Activated T-cell treated with anti-CD3 and anti-CD28 coated beads for 4 hours (primary cell): ENCODE measurements around the gene ACOT6.
"Not testable (repeated sequence)": the region's sequence is repeated elsewhere in the genome, so short reads cannot be mapped to it uniquely, and the experiment has no call there.

ENCODE experiments used
- DNase-seq: peaks from one replicate; pipeline ENCODE4 v3.0.0-alpha.2; 2020

The ACOT6 gene

DNA sequence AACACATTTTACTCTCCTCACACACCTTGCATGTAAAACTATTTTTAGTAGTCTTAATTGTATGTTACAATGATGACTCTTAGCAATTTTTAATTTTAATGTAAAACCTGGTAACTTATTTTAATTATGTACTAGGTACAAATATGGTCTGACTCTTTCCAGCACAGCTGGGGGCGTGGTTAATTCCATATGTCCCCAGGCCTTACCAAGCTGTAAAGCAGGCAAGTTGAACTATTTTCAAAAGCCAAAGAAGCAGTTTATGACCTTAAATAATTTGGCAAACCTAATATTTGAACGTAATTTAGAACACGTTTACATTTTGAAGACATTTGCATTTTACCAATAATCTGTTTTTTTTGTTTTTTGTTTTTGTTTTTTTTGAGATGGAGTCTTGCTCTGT lies 9.3 kb upstream of the ACOT6 start:
- DNase-seq = no peak

DNA sequence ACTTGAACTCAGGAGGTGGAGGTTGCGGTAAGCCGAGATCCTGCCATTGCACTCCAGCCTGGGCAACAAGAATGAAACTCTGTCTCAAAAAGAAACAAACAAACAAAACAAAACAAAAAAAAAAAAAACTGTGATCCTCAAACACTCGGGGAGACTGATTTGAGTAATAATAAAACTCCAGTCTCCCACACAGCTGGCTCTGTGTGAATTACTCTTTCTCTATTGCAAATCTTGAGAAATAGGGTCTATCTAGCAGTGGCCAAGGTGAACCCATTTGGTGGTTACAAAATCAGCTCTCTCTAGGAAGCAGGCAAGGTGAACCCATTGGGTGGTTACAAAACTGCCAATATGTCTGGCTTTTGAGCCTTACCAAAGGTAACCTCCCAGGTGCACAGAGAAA lies 6.0 kb upstream of the ACOT6 start:
- DNase-seq = no peak

DNA sequence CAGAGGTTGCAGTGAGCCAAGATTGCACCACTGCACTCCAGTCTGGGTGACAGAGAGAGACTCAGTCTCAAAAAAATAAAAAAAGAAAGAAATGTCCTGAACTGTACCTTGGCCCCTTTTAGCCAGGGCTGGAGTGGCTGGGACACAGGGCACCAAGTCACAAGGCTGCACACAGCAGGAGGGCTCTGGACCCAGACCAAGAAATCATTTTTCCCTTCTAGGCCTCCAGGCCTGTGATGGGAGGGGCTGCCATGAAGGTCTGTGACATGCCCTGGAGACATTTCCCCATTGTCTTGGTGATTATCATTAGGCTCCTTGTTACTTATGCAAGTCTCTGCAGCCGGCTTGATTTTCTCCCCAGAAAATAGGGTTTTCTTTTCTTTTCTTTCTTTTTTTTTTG lies 5.1 kb upstream of the ACOT6 start:
- DNase-seq = no peak

GRCh38 chr14:73610687-73611086 lies 1.6 kb upstream of the ACOT6 start:
- no peak for DNase-seq

DNA sequence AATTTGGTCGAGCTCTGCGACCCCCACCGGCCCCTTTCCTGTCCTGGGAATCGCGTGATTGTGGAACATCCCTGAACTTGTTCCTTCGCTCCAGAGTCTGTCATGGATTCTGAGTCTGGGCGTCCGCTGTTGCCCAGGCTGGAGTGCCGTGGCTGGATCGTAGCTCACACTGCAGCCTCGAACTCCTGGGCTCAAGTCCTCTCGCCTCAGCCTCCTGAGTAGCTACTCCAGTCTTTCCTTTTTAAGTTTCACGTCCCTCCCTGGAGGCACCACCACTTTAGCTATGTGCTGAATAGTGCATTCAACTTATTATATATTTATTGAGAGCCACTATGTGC lies 698 bp downstream of the ACOT6 start:
- no peak for DNase-seq

- no peak for DNase-seq
These were observed 1.2 kb downstream of the ACOT6 start for GRCh38 chr14:73613419-73613963.

- DNase-seq = no peak
These were observed 4.5 kb downstream of the ACOT6 start for GRCh38 chr14:73616831-73617230.

DNA sequence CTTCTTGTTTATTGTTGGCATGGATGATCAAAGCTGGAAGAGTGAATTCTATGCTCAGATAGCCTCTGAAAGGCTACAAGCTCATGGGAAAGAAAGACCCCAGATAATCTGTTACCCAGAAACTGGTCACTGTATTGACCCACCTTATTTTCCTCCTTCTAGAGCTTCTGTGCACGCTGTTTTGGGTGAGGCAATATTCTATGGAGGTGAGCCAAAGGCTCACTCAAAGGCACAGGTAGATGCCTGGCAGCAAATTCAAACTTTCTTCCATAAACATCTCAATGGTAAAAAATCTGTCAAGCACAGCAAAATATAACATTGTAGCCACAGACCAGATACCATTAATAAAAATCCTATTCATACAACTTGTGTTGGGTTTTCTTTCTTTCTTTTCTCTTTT lies 7.2 kb downstream of the ACOT6 start:
- DNase-seq = no peak

GRCh38 chr14:73620268-73620667 lies 8.0 kb downstream of the ACOT6 start:
- no peak for DNase-seq

DNA sequence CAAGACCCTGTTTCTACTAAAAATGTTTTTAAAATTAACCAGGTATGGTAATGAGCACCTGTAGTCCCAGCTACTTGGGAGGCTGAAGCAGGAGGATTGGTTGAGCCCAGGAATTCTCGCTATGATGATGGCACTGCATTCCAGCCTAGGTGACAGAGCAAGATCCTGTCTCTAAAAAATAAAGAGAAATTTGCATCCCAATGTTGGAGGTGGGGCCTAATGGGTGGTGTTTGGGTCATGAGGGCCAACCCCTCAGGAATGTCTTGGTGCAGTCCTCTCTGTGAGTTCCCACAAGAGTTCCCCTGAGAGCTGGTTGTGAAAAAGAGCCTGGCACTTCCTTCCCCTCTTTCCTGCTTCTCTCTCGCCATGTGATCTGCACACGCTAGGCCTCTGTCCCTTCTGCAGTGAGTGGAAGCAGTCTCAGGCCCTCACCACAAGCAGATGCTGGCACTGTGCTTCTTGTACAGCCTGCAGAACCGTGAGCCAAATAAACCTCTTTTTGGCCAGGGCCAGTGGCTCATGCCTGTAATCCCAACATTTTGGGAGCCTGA lies 11.3 kb downstream of the ACOT6 start:
- DNase-seq = no peak

- no peak for DNase-seq
These were observed 13.4 kb downstream of the ACOT6 start for GRCh38 chr14:73625706-73626105.

DNA sequence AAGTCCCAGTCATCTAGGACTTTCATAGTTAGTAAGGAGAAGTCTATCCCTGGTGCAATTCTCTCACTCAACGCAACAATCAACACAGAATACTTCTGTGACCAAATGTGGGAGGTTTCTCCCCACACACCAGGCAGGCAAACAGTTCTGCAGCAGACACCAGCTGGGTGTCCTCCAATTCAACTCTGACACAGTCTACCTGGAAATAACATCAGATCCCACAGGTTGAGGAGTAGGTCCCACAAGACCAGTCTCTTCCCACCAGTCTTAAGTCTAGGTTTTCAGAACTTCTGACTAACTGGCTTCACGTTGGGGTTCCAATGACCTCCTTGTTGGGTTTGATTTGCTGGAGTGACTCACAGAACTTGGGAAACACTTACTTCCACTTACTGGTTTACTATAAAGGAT lies 14.8 kb downstream of the ACOT6 start:
- no peak for DNase-seq

DNA sequence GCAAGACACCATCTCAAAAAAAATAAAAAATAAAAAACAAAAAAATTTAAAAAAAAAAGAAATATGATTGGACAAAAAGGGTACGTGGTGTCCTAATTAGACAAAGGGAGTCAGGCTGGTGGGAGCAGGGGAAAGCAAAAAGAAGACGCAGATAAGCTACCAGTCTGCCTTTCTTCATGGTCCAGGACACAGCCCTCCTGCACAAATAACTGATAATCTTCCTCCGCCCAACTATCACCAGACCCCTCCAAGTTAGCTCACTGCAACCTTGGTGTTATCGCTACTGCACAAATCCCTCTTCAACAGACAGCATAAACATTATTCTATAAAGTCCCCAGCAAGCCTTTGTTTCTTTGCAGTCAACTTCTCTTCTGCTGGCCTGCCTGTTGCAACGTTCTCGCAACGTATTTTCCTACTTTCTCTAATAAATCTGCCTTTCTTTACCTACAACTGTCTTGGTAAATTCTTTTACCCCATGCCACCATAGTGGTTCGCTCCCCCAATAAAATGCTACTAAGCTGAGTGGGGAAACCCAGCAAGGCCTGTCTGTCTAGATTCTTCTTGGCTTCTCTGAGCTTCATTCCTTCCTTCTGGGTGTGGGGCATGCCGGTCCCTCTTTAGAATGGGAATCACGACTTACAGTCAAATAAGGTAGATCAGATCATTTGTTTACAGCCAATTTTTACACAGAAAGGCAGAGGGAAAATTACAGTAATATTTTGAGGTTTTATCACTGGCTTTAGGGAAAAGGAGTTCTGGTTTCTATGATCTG lies 17.9 kb downstream of the ACOT6 start:
- DNase-seq = no peak

DNA sequence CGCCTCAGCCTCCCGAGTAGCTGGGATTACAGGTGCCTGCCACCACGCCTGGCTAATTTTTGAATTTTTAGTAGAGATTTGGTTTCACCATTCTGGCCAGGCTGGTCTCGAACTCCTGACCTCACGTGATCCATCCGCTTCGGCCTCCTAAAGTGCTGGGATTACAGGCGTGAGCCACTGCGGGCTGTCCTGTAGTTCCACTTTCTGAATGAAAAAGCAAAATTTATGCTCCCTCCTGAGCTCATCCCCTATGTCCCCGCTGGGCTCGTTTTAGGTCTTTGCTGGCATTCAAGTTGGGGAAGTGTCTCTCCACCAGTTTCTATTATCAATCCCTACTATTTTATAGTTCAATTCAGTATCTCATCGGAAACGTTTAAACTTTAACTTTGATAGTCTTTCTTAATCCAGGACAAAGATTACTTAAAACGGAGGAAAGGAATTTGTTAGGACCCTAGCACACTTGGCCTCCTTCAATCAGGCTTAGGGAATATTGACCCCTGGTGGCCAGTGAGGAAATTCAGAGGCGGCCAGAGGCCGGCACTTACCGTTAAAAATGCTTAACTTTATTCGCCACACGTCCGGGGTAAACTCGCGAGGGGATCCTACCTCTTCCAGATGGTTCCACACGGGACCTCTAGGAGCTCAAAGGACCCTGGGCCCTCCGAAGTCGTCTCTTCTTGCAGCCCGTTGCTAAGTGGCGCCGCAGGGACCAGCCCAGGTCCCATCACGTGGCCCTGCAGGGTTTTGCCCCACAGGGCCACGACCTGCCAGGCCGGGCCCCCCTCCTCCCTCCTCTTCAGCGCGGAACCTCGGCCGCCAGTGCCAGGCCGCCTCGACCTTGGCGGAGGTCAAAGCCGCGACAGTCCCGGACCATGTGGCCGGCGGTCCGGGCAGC lies 21.0 kb downstream of the ACOT6 start:
- DNase-seq = peak; percentile 46

GRCh38 chr14:73634011-73634833 lies 21.9 kb downstream of the ACOT6 start:
- DNase-seq = no peak

DNA sequence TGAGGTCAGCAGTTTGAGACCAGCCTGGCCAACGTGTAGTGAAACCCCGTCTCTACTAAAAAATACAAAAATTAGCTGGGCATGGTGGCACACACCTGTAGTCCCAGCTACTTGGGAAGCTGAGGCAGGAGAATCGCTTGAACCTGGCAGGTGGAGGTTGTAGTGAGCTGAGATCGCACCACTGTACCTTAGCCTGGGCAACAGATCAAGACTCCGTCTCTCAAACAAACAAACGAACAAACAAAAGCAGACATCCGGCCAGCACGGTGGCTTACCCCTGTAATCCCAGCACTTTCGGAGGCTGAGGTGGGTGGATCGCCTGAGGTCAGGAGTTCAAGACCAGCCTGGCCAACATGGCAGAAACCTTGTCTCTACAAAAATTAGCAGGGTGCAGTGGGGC lies 24.0 kb downstream of the ACOT6 start:
- DNase-seq = not testable (repeated sequence)

DNA sequence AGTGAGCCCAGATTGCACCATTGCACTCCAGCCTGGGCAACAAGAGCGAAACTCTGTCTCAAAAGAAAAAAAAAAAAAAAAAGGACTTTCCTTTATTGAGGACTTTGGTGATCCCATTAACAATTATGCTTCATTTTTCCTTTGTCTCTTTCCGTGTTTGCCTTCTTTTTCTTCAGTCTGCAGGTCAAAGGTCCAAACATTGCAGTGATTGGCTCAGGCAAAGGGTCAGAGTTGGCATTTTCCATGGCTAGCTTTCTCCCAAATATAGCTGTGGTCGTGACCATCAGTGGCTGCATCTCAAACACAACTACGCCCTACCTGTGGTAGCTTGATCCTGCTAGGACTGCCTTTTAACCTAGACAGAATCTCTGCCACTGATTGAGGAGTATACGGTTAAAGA lies 25.5 kb downstream of the ACOT6 start:
- DNase-seq = no peak

GRCh38 chr14:73640796-73641365 lies 28.6 kb downstream of the ACOT6 start:
- DNase-seq = no peak

DNA sequence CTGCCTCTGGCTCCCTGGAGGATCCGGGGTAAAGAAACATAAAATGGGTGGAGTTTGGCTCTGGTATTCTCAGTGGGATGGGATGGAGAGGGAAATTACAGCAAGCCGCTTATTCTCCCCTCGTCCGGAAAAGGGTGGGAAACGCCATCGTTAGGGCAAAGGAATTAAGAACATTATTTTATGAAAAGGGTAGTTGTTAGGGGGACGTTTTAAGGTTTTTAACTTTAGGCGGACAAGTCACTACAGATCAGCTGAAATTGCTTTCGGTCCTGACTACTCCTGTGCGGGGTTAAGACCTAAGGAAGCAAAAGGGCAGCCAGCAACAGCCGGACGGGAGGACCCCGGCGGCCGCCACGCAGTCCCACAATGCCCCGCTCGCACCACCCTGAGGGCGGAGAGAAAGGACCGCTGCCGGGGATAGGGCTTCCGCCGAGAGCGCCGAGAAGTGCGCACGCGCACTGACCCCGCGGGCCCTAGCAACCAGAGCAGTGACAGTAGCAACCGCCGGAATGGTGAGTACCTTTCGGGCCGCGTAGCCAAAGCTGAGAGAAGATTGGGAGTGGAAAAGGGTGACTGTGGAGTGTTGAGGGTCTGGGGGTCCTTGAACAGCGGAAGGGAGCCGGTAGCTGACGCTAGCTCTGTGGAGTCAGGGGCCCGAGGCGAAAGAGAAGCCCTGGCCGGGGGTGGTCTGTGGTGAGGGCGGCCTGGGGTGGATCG lies 32.4 kb downstream of the ACOT6 start, which contains the start of gene DNAL1:
DNAL1 (plus strand) TSS at position 456 of the 717 bp plus-strand sequence; CDS start at position 510, 54 bp downstream.
- peak; percentile 83 for DNase-seq

DNA sequence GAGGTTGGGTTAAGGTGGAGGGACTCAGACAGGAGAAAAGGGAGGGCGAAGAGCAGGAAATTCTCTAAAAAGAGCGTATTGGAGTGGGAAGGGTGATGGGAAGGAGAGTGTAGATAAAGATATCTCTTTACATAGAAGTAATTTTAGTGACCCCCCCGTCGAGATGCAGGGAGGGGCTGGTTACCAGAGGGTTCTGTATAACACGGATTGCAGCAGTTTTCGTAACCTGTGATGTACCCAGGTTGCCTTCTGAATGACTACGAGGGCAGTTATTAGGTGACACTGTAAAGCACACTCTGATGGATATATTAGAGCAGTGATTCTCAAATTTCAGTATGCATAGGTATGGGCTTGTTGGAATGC lies 32.9 kb downstream of the ACOT6 start:
- DNase-seq = no peak

- DNase-seq = no peak
These were observed 38.7 kb downstream of the ACOT6 start for GRCh38 chr14:73651005-73651404.

- no peak for DNase-seq
These were observed 43.5 kb downstream of the ACOT6 start for GRCh38 chr14:73655851-73656250.
